ENCODE data around the gene ZNF83. TPM values are rescaled to one million over a fixed set of nuclear protein-coding genes. Genes with fewer than 3 reads are reported as not detected.
"Not testable (repeated sequence)": the region's sequence is repeated elsewhere in the genome, so short reads cannot be mapped to it uniquely, and the experiment has no call there.

Gene ZNF83
- total RNA-seq (10 to 100 TPM; 10.3 to 21.4 (median 16.7) TPM), polyA plus RNA-seq (10 to 100 TPM; 10.7 to 89.3 TPM)
- long read RNA-seq, donor 1, partial matches to known transcripts: 1 of 14 reads
- long read RNA-seq, donor 1, other reads (novel, unspliced or antisense): 6 of 14 reads
- long read RNA-seq, donor 2, partial matches to known transcripts: 0 of 11 reads
- long read RNA-seq, donor 2, other reads (novel, unspliced or antisense): 6 of 11 reads
- long read RNA-seq, donor 3, full-length matches to known transcripts: 4 of 11 reads
- long read RNA-seq, donor 3, partial matches to known transcripts: 1 of 11 reads
- long read RNA-seq, donor 3, other reads (novel, unspliced or antisense): 6 of 11 reads

- Histone ChIP-seq H3K9me3 (peaks cover 0 to 12% (median 0%) of the 10 kb centered on the region in 11 donors), H3K27ac (peak within 1 kb of the TSS; percentile 66 to 94 (median 86)), H3K36me3 (peaks cover 0 to 21% (median 0%) of the 10 kb centered on the region in 9 donors), H3K27me3 (no peaks in the 10 kb centered on the region), H3K4me1 (peaks cover 0 to 23% (median 14%) of the 10 kb centered on the region in 9 donors), H3K4me3 (peak within 1 kb of the TSS; percentile 51 to 91 (median 74))
- WGBS, 2 donors: 0 to 1% methylated on average over 55 of the region's 55 CpGs
- ATAC-seq (peak; percentile 99 to 100 (median 99)), DNase-seq (peak; percentile 98)
- TF ChIP-seq, protein P1, sequence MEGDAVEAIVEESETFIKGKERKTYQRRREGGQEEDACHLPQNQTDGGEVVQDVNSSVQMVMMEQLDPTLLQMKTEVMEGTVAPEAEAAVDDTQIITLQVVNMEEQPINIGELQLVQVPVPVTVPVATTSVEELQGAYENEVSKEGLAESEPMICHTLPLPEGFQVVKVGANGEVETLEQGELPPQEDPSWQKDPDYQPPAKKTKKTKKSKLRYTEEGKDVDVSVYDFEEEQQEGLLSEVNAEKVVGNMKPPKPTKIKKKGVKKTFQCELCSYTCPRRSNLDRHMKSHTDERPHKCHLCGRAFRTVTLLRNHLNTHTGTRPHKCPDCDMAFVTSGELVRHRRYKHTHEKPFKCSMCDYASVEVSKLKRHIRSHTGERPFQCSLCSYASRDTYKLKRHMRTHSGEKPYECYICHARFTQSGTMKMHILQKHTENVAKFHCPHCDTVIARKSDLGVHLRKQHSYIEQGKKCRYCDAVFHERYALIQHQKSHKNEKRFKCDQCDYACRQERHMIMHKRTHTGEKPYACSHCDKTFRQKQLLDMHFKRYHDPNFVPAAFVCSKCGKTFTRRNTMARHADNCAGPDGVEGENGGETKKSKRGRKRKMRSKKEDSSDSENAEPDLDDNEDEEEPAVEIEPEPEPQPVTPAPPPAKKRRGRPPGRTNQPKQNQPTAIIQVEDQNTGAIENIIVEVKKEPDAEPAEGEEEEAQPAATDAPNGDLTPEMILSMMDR (IDR thresholded peaks at IDR 0.05): no peak
- intact Hi-C loops (cut with DNase I): loop anchor here in 3 of 10 donors (5.0 to 10.0 kb wide), 2 partner anchors 54 to 97 kb away; partner anchors contain the start of gene ZNF611 (in 1 of the 3)
These were observed at the start of gene ZNF83 for GRCh38 chr19:52637718-52638585. ZNF83 (minus strand) TSS chr19:52638355.

DNA sequence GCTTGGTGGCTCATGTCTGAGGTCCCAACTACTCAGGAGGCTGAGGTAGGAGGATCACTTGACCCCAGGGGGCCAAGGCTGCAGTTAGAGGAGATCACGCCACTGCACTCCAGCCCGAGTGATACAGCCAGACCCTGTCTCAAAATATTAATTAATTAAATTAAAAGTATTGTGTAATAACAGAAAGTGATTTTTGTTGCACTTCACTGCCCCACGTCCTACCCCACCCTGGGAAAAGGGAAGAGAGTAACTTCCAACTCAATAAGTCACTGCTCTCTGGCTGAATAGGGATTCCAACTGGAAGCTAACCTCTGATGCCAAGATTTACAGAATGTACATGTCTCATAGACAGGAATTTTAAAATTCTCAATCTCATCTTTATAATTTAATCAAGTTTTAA is 49.5 kb upstream of the ZNF83 start:
- DNase-seq: no peak
- WGBS, 2 donors: 94 to 95% methylated on average over 3 of the region's 3 CpGs
- no peaks in the 10 kb centered on the region for H3K9me3 ChIP-seq
- ATAC-seq: no peak
- H3K4me1 ChIP-seq: peaks cover 3 to 23% (median 17%) of the 10 kb centered on the region in 9 donors
- no peak overlapping the region for H3K4me3 ChIP-seq
- intact Hi-C loops (cut with DNase I): loop anchor here in 1 of 10 donors (5.0 kb wide), 1 partner anchor 680 kb away; the partner anchor contains the start of gene ZNF525
- H3K27me3 ChIP-seq: no peaks in the 10 kb centered on the region
- H3K36me3 ChIP-seq: peaks cover 0 to 3% (median 0%) of the 10 kb centered on the region in 9 donors
- no peak overlapping the region for H3K27ac ChIP-seq
- TF ChIP-seq, protein P1 (IDR thresholded peaks at IDR 0.05): no peak

- intact Hi-C loops (cut with DNase I): loop anchor here in 1 of 10 donors (5.0 kb wide), 1 partner anchor 681 kb away; the partner anchor contains the start of gene ZNF525
- TF ChIP-seq, protein P1 (IDR thresholded peaks at IDR 0.05): no peak
- ATAC-seq (no peak), DNase-seq (no peak)
- WGBS, 2 donors: 62 to 87% methylated on average over 1 of the region's 1 CpG
- Histone ChIP-seq H3K36me3 (peaks cover 0 to 3% (median 0%) of the 10 kb centered on the region in 9 donors), H3K27me3 (no peaks in the 10 kb centered on the region), H3K27ac (no peak overlapping the region), H3K4me3 (no peak overlapping the region), H3K4me1 (peaks cover 2 to 13% (median 8%) of the 10 kb centered on the region in 9 donors), H3K9me3 (peaks cover 0 to 2% (median 0%) of the 10 kb centered on the region in 11 donors)
These were observed 47.7 kb upstream of the ZNF83 start for GRCh38 chr19:52685811-52686210.

DNA sequence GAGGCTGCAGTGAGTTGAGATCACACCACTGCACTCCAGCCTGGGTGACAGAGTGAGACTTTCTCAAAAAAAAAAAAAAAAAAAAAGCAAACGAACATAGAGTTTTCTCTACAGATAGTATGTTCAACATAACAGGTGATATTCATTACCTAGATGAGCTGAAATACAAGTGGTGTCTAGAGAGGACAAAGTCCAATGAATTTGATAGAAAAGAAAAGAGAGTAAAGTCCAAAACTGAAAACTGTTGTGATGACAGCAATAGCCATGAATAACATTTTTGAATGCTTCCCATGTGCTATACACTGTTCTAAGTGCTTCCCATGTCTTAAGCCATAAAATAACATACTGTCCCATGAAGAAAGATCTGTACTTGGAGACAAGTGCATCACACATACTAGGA is 43.1 kb upstream of the ZNF83 start:
- H3K36me3 ChIP-seq; H3K27me3 ChIP-seq; H3K4me3 ChIP-seq; H3K4me1 ChIP-seq; H3K27ac ChIP-seq; DNase-seq; intact Hi-C loops (cut with DNase I); H3K9me3 ChIP-seq; ATAC-seq: not testable (repeated sequence)
- WGBS, 2 donors: 81 to 94% methylated on average over 1 of the region's 1 CpG
